ENCODE data around the gene SLC35B4. TPM values are rescaled to one million over a fixed set of nuclear protein-coding genes. Genes with fewer than 3 reads are reported as not detected.

Gene SLC35B4
- 17.9 TPM for polyA plus RNA-seq (2013, experiment 1 of 2; ENCODE audit: insufficient read length)
- 13.3 TPM for polyA plus RNA-seq (2013, experiment 2 of 2; ENCODE audit: insufficient read length)

GRCh38 chr7:134316539-134317344 is at the start of gene SLC35B4:
SLC35B4 (minus strand) TSS chr7:134316930; CDS start chr7:134316751, 179 bp downstream.
- DNase-seq = peak; percentile 98

- DNase-seq = no peak
Observed at GRCh38 chr7:134366481-134366880, 49.8 kb upstream of the SLC35B4 start.

- peak; percentile 37 for DNase-seq
Observed at GRCh38 chr7:134365341-134366054, 48.8 kb upstream of the SLC35B4 start.

GRCh38 chr7:134364619-134365037 is 47.9 kb upstream of the SLC35B4 start:
- peak; percentile 71 for DNase-seq

GRCh38 chr7:134362587-134363483 is 46.1 kb upstream of the SLC35B4 start:
- DNase-seq = no peak

- DNase-seq = no peak
Observed at GRCh38 chr7:134359787-134360432, 43.2 kb upstream of the SLC35B4 start.

- DNase-seq = no peak
Observed at GRCh38 chr7:134357486-134357885, 40.8 kb upstream of the SLC35B4 start.

GRCh38 chr7:134356421-134356936 is 39.7 kb upstream of the SLC35B4 start:
- DNase-seq = no peak

GRCh38 chr7:134355927-134356326 is 39.2 kb upstream of the SLC35B4 start:
- DNase-seq = no peak

GRCh38 chr7:134355004-134355525 is 38.3 kb upstream of the SLC35B4 start:
- DNase-seq = no peak

GRCh38 chr7:134353411-134353810 is 36.7 kb upstream of the SLC35B4 start:
- no peak for DNase-seq

- DNase-seq = no peak
Observed at GRCh38 chr7:134351424-134351823, 34.7 kb upstream of the SLC35B4 start.

GRCh38 chr7:134350709-134351108 is 34.0 kb upstream of the SLC35B4 start:
- DNase-seq = peak; percentile 23

GRCh38 chr7:134347567-134347966 is 30.8 kb upstream of the SLC35B4 start:
- DNase-seq = no peak

- no peak for DNase-seq
Observed at GRCh38 chr7:134343796-134344195, 27.1 kb upstream of the SLC35B4 start.

- no peak for DNase-seq
Observed at GRCh38 chr7:134343136-134343535, 26.4 kb upstream of the SLC35B4 start.

- no peak for DNase-seq
Observed at GRCh38 chr7:134339475-134339874, 22.7 kb upstream of the SLC35B4 start.

GRCh38 chr7:134337980-134338379 is 21.2 kb upstream of the SLC35B4 start:
- no peak for DNase-seq

- no peak for DNase-seq
Observed at GRCh38 chr7:134334408-134334807, 17.7 kb upstream of the SLC35B4 start.

- DNase-seq = no peak
Observed at GRCh38 chr7:134333943-134334342, 17.2 kb upstream of the SLC35B4 start.

- DNase-seq = no peak
Observed at GRCh38 chr7:134332892-134333291, 16.2 kb upstream of the SLC35B4 start.

GRCh38 chr7:134331393-134331792 is 14.7 kb upstream of the SLC35B4 start:
- no peak for DNase-seq
